GM04504 (cell line): ENCODE measurements around the gene KCNT2.

Experiments used
- DNase-seq: peaks from one replicate; pipeline ENCODE4 v3.0.0-alpha.2; 2012; ENCODE audit warnings: low read depth

KCNT2 gene

GRCh38 chr1:196393742-196394141 lies 214.5 kb downstream of the KCNT2 start:
- peak; percentile 24 for DNase-seq

- no peak for DNase-seq
Measured at GRCh38 chr1:196393282-196393681, 215.0 kb downstream of the KCNT2 start.

DNA sequence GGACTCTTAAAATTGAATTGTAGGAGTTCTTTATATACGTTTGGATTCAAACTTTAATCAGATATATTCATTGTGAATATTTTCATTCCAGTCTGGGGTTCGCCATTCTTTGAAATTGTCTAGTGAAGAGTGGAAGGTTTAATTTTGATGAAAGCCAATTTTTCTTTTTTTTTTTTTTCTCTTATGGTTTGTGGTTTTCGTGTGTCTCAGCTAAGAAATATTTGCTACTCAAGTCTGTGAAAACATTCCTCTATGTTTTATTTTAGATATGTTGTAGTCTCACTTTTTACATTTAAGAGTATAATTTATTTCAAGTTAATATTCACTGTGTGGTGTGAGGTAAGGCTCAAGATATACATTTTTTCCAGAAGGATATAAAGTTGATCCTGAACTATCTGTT lies 220.5 kb downstream of the KCNT2 start:
- no peak for DNase-seq

GRCh38 chr1:196385109-196385508 lies 223.1 kb downstream of the KCNT2 start:
- DNase-seq = no peak

DNA sequence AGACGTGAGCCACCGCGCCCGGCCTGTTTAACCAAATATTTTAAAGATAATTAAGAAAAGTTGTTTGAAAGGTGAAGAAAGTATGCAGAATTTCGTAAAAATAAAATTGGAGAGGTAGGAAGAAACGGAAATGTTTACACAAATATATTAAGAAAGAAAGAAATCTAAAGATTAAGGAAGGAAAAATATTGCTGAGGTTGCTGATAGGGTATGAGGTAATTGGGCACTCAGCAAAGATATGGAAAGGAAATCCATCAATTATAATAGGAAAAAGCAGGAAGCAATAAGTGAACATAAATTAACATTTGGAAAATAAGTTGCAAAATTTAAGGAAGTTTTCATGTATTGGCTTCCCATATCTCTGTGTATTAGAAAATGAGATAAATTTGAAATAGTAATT lies 225.9 kb downstream of the KCNT2 start:
- no peak for DNase-seq

DNA sequence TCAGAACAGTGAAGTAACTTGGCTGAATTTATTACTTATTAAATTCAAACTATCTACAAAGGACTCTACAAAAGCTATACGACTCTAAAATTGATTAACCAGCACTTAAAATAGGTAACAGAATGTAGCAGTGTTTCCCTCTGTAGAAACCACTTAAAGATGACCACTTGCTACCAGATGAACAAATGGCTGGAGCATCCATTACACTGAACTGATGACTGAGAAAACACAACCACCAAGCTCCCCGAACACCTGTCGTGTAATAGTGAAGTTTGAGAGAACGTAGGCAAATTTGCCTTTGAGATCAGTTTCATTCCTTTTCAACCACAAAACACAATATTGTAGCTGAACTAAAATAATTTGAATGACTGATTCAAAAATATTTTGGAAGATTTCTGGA lies 226.7 kb downstream of the KCNT2 start:
- DNase-seq = no peak

DNA sequence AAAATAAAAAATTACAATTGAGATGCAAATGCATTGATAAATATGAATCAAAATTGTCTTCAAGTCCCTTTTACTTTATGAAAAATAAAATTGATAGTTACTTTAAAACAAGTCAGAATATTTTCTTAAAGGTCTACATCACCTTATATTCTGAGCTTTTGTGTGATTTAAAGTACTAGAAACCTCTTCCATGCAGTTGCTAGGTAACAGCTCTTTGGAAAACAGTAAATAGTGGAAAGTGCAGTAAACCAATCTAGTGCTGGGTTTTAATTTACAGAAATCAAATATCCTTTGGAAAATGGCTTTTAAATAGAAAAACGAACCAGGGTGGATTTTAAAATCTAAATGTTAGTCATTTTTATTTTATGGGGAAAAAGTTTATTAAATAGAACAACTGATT lies 227.9 kb downstream of the KCNT2 start:
- no peak for DNase-seq

- DNase-seq = no peak
Measured at GRCh38 chr1:196377811-196378210, 230.4 kb downstream of the KCNT2 start.

- DNase-seq = no peak
Measured at GRCh38 chr1:196376630-196377328, 231.5 kb downstream of the KCNT2 start.

DNA sequence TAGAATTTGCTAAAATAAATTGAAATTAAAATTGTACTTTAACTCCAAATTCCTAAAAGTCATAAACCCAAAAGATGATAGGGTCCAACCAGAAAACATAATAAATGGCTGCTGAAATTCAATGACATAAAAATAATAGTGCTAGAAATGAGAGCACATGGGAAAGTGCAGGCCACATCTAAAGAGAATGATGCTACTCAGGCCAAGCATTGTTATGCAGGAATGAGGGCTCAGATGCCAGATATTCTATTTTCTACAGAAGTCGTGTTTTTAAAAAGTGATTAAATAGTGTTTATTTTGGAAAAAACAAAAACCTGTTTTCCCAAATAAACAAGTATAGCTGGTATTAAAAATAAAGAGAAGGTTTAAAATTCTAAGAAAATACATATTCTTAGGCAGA lies 234.4 kb downstream of the KCNT2 start:
- no peak for DNase-seq

DNA sequence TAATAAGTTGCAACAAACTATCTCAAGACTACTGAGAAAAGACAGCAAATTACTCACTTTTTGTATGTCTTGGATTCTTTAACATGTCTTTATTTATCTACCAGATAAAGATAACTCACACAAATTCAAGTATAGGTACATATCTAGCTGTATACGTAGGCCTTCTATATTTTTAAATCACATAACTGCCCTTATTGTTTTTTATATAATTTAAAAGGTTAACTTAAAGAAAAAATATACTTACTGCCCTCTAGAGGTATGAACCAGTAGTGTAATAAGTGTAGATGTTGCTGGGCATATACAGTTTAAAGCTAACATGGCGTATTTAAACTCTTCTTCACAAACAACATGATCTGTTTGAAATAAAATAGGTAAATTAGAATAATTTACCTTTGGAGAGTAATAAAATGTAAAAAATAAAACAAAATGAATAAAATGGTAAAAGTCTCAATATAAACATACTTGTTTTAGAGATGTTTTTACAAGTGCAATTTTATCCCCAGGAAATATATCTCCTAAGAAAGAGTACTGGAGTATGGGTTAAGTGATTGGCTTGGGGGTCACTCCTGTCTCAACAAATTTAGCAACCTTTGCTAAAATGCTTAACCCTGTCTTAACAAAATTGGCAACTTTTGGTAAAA lies 235.2 kb downstream of the KCNT2 start:
- no peak for DNase-seq

DNA sequence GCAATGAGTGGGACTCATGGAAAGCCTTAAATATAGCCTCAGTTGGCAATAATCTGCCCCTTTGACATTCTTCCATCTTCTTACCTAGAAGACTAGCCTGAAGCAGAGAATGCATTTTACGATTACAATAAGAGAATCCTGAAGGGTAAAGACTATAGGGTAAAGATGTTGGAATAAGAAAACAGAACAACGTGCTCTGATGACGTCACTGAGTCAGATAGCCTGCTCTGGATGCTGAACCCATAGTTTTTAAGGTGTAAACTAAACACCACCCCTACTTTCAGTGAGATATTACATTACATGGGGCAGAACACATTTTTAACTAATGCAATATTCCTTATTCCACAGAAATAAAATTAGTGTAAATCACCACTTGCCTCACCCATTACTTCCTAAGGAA lies 240.4 kb downstream of the KCNT2 start:
- DNase-seq = no peak

DNA sequence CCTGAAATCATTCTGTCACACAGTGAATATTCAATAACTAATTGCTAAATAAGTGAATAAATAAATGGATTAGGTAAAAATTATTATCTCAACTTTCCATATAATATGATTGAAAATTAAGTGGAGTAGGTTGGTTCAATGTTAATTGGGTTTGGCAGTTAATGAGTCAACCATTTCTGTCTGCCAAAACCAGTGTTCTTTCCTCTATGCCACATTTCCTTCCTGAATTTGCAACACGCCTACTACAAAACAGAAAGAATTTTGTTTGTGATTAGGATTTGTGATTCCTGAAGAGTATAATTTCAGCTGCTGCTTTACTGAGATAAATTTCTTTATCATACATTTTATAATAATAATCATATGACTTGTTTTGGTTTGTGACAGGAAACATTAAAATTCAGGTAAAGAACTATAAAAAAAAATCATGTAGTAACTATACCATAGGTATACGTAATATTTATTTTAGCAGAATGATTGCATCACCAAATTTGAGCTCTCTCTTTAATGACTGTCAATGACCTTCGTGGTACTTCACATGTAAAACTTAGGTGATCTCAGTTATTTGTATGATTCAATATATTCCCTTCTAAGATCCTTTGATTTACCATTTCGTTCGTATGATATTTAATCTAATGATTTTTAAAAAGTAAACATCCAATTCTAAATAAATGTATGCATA lies 241.3 kb downstream of the KCNT2 start:
- DNase-seq = no peak

GRCh38 chr1:196361112-196361714 lies 247.0 kb downstream of the KCNT2 start:
- DNase-seq = no peak

GRCh38 chr1:196357913-196358312 lies 250.3 kb downstream of the KCNT2 start:
- no peak for DNase-seq

DNA sequence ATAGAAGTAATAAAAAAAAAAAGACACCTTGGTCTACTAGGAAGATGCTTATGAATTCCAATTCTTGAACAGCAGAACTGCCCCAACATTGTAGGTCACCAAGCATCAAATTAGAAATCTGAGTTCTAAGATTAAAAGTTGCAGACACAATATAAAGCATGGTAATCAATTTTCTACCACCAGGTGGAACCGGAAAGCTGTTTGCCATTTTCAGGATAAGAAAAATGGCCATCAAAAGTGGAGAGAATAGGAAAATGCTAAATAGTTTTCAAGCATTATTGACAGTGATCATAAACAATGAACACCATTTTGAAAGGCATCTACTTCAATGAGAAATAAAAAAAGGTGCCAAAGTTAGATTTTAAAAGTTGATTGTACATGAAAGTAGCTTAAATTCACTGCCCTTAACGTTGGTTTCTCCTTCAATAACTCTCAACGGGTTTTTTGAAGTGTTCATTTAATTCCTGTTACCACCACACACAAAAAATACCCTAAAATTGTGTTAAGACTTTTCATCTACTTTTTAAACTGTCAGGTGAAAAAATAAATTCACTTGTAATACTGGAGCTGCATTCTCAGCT lies 252.9 kb downstream of the KCNT2 start:
- no peak for DNase-seq

DNA sequence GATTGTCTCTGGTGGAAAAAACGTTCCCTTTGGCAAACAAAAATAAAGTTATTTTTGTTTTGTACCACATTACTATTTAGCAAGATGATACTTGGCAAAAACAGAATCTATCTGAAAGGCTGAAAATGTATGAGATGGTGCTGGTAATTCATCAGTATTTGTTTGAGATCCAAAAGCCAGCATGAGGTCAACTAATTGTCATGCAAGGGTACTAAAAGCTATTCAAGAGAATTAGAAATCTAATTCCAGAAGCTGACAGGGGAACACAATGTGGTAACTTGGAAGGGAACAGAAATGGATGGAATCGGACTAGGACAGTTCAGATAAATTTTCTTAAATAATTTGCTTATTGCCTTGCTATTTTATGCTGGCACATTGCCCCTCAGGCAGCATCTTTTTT lies 263.8 kb downstream of the KCNT2 start:
- DNase-seq = no peak

DNA sequence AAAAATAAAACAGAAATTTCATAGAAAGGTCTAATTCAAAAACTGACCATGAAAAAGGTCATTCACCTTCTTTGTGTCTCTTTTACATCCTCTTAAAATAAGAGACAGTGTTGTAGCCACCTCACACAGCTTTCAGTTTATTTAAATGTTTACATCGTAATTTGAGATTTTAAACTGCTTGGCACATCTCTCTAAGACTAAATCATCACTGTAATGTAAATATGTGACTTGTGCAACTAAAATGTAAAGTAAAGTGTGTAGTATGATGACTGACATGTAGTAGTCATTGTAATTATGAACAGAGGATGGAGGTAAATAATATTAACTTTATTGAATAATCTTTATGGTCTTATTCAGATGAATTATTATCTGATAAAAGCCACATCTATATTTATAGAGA lies 283.9 kb downstream of the KCNT2 start:
- DNase-seq = no peak

DNA sequence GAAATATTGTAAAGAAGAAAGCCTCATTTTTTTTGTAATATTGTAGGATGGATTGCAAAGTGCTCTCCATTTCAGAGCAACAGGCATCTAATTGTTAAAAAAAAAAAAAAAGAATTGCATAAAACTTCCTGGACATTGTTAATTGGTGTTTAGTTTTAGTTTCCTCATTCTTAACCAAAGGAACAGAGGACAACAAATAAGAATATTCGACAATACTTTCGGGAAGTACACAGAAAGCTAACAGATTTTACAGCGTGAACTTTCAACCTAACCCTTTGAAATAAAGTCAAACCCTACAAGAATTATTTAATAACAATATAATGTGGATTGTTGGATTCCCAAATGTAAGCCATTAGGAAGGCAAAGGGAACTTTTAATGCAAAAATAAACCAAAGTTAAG lies 284.4 kb downstream of the KCNT2 start:
- no peak for DNase-seq

DNA sequence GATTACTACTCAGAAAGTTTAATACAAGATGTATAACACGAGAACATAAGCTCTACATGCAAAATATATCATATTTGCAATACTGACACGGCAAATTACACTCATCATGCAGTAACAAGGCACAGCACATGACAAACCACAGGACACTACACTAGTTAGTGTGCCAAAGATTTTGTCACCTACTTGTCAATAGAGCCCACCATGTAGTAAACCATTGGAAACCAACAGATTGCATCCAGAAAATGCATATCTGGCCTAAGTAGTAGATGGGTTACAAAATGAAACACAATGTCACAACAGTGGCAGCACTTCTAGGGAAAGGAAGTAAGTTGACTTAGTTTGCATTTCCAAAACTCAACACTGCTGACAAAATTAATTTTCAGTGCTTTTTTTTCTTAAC lies 288.9 kb downstream of the KCNT2 start:
- no peak for DNase-seq

DNA sequence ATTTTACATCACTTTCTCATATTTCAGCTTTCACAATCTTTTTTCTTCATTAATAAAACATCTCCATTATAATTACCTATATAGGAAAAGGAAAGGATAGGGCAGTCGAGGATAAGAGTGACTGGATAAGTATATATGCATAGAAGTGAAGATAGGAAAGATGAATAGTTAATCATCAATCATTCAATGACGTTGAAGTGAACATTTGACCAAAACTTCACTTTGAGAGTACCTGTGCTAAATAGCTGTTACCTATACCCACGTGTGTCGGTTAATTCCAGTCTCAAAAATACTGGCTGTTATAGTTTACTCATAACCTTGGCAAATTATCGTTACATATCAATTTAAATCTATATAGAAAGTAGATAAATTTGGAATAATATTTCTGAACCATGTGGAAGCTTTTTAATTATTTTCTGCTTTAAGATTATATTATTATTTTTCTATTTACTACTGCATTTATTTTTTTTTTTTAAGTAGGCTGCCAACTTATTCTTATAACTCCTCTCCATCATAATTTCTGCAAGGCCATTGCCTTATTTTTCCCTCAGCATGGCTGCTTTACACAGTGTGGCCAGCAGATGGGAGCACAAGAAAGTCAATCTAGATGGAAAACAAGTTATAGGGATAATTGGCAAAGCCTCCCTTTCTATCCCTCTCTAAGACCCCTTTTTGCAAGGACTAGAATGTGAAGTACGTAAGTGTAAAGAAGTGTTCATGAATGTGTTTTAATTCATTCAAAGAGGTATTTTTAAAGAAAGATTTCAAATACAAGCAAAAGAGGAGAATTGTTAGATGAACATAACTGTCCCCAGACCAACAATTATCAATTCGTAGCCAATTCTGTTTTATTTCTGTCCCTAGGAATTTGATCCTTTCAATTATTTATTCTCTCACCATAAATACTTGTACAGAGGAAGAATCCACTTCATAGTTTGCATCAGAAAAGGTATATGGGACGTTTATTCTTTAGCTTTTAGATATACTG lies 290.4 kb downstream of the KCNT2 start:
- peak; percentile 9 for DNase-seq
